Measurements from ENCODE around the gene SRGAP3.

SRGAP3 gene

GRCh38 chr3:9173445-9173844 is 76.0 kb downstream of the SRGAP3 start:
- no peak overlapping the region for H3K4me3 ChIP-seq (ENCODE audit: low read depth in 1 of 2, low read length in 1 of 2)
- no peaks in the 10 kb centered on the region for H3K9me3 ChIP-seq
- TF ChIP-seq CTCF (IDR thresholded peaks at IDR 0.05) = no peak
- no peaks in the 10 kb centered on the region for H3K4me1 ChIP-seq (ENCODE audit: control insufficient read depth in 1 of 2, insufficient read depth in 1 of 2, low read depth in 1 of 2, low read length in 1 of 2)
- no peak overlapping the region for H3K27ac ChIP-seq
- no peaks in the 10 kb centered on the region for H3K36me3 ChIP-seq
- H3K27me3 ChIP-seq = no peaks in the 10 kb centered on the region

GRCh38 chr3:9172851-9173321 is 76.6 kb downstream of the SRGAP3 start:
- H3K27me3 ChIP-seq = no peaks in the 10 kb centered on the region
- no peaks in the 10 kb centered on the region for H3K4me1 ChIP-seq (ENCODE audit: control insufficient read depth in 1 of 2, insufficient read depth in 1 of 2, low read depth in 1 of 2, low read length in 1 of 2)
- no peak overlapping the region for H3K27ac ChIP-seq
- H3K9me3 ChIP-seq = no peaks in the 10 kb centered on the region
- H3K4me3 ChIP-seq (ENCODE audit: low read depth in 1 of 2, low read length in 1 of 2) = no peak overlapping the region
- no peaks in the 10 kb centered on the region for H3K36me3 ChIP-seq
- TF ChIP-seq CTCF (IDR thresholded peaks at IDR 0.05) = no peak

- Histone ChIP-seq H3K27ac (no peak overlapping the region), H3K36me3 (no peaks in the 10 kb centered on the region), H3K4me3 (ENCODE audit: low read depth in 1 of 2, low read length in 1 of 2) (no peak overlapping the region), H3K9me3 (no peaks in the 10 kb centered on the region), H3K4me1 (ENCODE audit: control insufficient read depth in 1 of 2, insufficient read depth in 1 of 2, low read depth in 1 of 2, low read length in 1 of 2) (no peaks in the 10 kb centered on the region), H3K27me3 (no peaks in the 10 kb centered on the region)
- no peak for TF ChIP-seq CTCF (IDR thresholded peaks at IDR 0.05)
These were observed 78.6 kb downstream of the SRGAP3 start for GRCh38 chr3:9170851-9171160.

GRCh38 chr3:9169956-9170850 is 79.2 kb downstream of the SRGAP3 start:
- Histone ChIP-seq H3K4me1 (ENCODE audit: control insufficient read depth in 1 of 2, insufficient read depth in 1 of 2, low read depth in 1 of 2, low read length in 1 of 2) (no peaks in the 10 kb centered on the region), H3K9me3 (no peaks in the 10 kb centered on the region), H3K36me3 (no peaks in the 10 kb centered on the region), H3K27me3 (no peaks in the 10 kb centered on the region), H3K27ac (no peak overlapping the region), H3K4me3 (ENCODE audit: low read depth in 1 of 2, low read length in 1 of 2) (no peak overlapping the region)
- TF ChIP-seq CTCF (IDR thresholded peaks at IDR 0.05) = no peak

GRCh38 chr3:9169326-9169725 is 80.1 kb downstream of the SRGAP3 start:
- Histone ChIP-seq H3K27ac (no peak overlapping the region), H3K9me3 (no peaks in the 10 kb centered on the region), H3K27me3 (no peaks in the 10 kb centered on the region), H3K4me1 (ENCODE audit: control insufficient read depth in 1 of 2, insufficient read depth in 1 of 2, low read depth in 1 of 2, low read length in 1 of 2) (no peaks in the 10 kb centered on the region), H3K36me3 (no peaks in the 10 kb centered on the region), H3K4me3 (ENCODE audit: low read depth in 1 of 2, low read length in 1 of 2) (no peak overlapping the region)
- no peak for TF ChIP-seq CTCF (IDR thresholded peaks at IDR 0.05)
